Naive thymus-derived CD4-positive, alpha-beta T cell (primary cell): ENCODE data around the gene ESD. TPM values are rescaled to one million over a fixed set of nuclear protein-coding genes. Genes with fewer than 3 reads are reported as not detected.

ENCODE experiments used
- ATAC-seq: fragments of 150-1000 bp; cut with Tn5 transposase; 2 replicates; pipeline ENCODE4 v1.10.0; 2021; ENCODE audit warnings: mild to moderate bottlenecking, moderate library complexity
- CTCF ChIA-PET: fragments of 350-600 bp; sonication (Branson Sonifier 250); formaldehyde crosslinking; loops from one replicate; lab custom pipeline; 2021; ENCODE audit warnings: antibody characterized with exemption; lab: Charles Lee
- POLR2A ChIA-PET: fragments of 350-600 bp; sonication (Branson Sonifier 250); formaldehyde crosslinking; loops from one replicate; lab custom pipeline; 2021; ENCODE audit warnings: antibody characterized with exemption, inconsistent platforms; lab: Charles Lee
- DNase-seq, 9 donors: peaks; one replicate each; pipeline versions ENCODE4 v3.0.0 to v3.0.0-alpha.2; 2020 to 2022; ENCODE audit warnings: mixed read lengths in 1 of 9
- H3K27ac ChIP-seq: one replicate; pipeline ENCODE4 v1.7.0; 2013; ENCODE audit warnings: mild to moderate bottlenecking, low read depth, low read length, moderate library complexity
- H3K27me3 ChIP-seq, 2 donors: one replicate each; pipeline ENCODE4 v1.7.0; 2013; ENCODE audit warnings: low read length in 2 of 2, mild to moderate bottlenecking in 2 of 2, moderate library complexity in 2 of 2; ENCODE audit not compliant: control insufficient read depth in 2 of 2, insufficient read depth in 2 of 2
- H3K36me3 ChIP-seq, 3 experiments: 1 replicate in 2 of 3; 2 replicates in 1 of 3; pipeline ENCODE4 v1.7.0; 2013; ENCODE audit warnings: low read length in 3 of 3, mild to moderate bottlenecking in 3 of 3, moderate library complexity in 1 of 3; ENCODE audit not compliant: insufficient read depth in 3 of 3, control insufficient read depth in 2 of 3
- H3K4me1 ChIP-seq, 2 donors: one replicate each; pipeline ENCODE4 v1.7.0; 2013; ENCODE audit warnings: low read length in 2 of 2, mild to moderate bottlenecking in 2 of 2, moderate library complexity in 1 of 2; ENCODE audit not compliant: control insufficient read depth in 2 of 2, insufficient read depth in 2 of 2
- H3K4me3 ChIP-seq: 2 replicates; pipeline ENCODE4 v1.7.0; 2013; ENCODE audit warnings: mild to moderate bottlenecking, low read length
- H3K9me3 ChIP-seq, 3 experiments: 1 replicate in 2 of 3; 2 replicates in 1 of 3; pipeline ENCODE4 v1.7.0; 2013; ENCODE audit warnings: low read length in 3 of 3; ENCODE audit not compliant: control insufficient read depth in 2 of 3
- H3K27ac Mint-ChIP-seq, 9 donors: one replicate each; pipeline ENCODE4 v1.8.0; 2020 to 2022; ENCODE audit warnings: mixed read lengths in 9 of 9, mild to moderate bottlenecking in 8 of 9, moderate library complexity in 5 of 9, inconsistent platforms in 2 of 9
- H3K27me3 Mint-ChIP-seq, 5 donors: one replicate each; pipeline ENCODE4 v1.8.0; 2021 to 2022; ENCODE audit warnings: mixed read lengths in 5 of 5, mild to moderate bottlenecking in 1 of 5
- H3K36me3 Mint-ChIP-seq, 5 donors: one replicate each; pipeline ENCODE4 v1.8.0; 2020 to 2022; ENCODE audit warnings: mixed read lengths in 5 of 5, mild to moderate bottlenecking in 3 of 5, inconsistent platforms in 1 of 5
- H3K4me1 Mint-ChIP-seq, 7 donors: one replicate each; pipeline ENCODE4 v1.8.0; 2020 to 2022; ENCODE audit warnings: mixed read lengths in 7 of 7, mild to moderate bottlenecking in 3 of 7, inconsistent platforms in 1 of 7
- H3K4me3 Mint-ChIP-seq, 10 donors: one replicate each; pipeline ENCODE4 v1.8.0; 2020 to 2022; ENCODE audit warnings: mild to moderate bottlenecking in 10 of 10, mixed read lengths in 10 of 10, moderate library complexity in 6 of 10, inconsistent platforms in 2 of 10
- H3K9me3 Mint-ChIP-seq, 11 donors: one replicate each; pipeline ENCODE4 v1.8.0; 2020 to 2022; ENCODE audit warnings: mixed read lengths in 11 of 11, mild to moderate bottlenecking in 4 of 11, inconsistent platforms in 1 of 11, moderate library complexity in 1 of 11
- intact Hi-C, 2 donors: fragments of 100-400 bp; cut with micrococcal nuclease; formaldehyde crosslinking; loops; one replicate each; pipeline ENCODE4 v1.15.1; 2023
- polyA plus RNA-seq, 2 donors: library from polyadenylated mRNA; unstranded; fragments of 300-500 nt; fragmentation: Illumina TruSeq; gene quantifications; one replicate each; pipeline ENCODE4 v1.2.3, GENCODE V29; 2021
- total RNA-seq, 6 experiments: library from RNA in 5 of 6; stranded (reverse) in 5 of 6; gene quantifications; 1 replicate in 5 of 6; 2 replicates in 1 of 6; pipeline ENCODE4 v1.2.3 and lab custom pipeline; 2021 to 2026

The ESD gene
- total and polyA plus RNA-seq, 7 experiments from 2014 or later: 35.3 to 182 (median 63.1) TPM

- ChIA-PET CTCF (interaction anchor here (1.0 kb wide), 1 partner anchor 943 kb away, joined by 3 read pairs; no protein-coding TSS in a partner anchor), POLR2A (no interaction called here)
- H3K27me3 Mint-ChIP-seq: peaks cover 0 to 29% (median 6%) of the 10 kb centered on the region in 5 donors
- peak; percentile 58 for ATAC-seq
- H3K27ac Mint-ChIP-seq: no peak overlapping the region
- intact Hi-C loops: loop anchor here in 1 of 2 donors (1.0 kb wide), 1 partner anchor 943 kb away; no protein-coding TSS in a partner anchor
- Histone ChIP-seq H3K4me3 (no peak overlapping the region), H3K9me3 (no peaks in the 10 kb centered on the region), H3K27ac (no peak overlapping the region), H3K36me3 (no peaks in the 10 kb centered on the region), H3K4me1 (no peaks in the 10 kb centered on the region), H3K27me3 (no peaks in the 10 kb centered on the region)
- no peaks in the 10 kb centered on the region for H3K36me3 Mint-ChIP-seq
- DNase-seq: peak in 4 of 9 donors; percentile 2 to 20 (median 13)
- H3K4me3 Mint-ChIP-seq: no peak overlapping the region
- H3K4me1 Mint-ChIP-seq: no peaks in the 10 kb centered on the region
- no peaks in the 10 kb centered on the region for H3K9me3 Mint-ChIP-seq
These were observed 34.7 kb upstream of the ESD start for GRCh38 chr13:46831588-46832194.

GRCh38 chr13:46830405-46831005 lies 33.5 kb upstream of the ESD start:
- Mint-ChIP-seq H3K4me3 (no peak overlapping the region), H3K9me3 (no peaks in the 10 kb centered on the region), H3K27me3 (peaks cover 0 to 32% (median 6%) of the 10 kb centered on the region in 5 donors), H3K27ac (no peak overlapping the region), H3K4me1 (no peaks in the 10 kb centered on the region), H3K36me3 (no peaks in the 10 kb centered on the region)
- ChIA-PET POLR2A (no interaction called here), CTCF (interaction anchor here (0.6 to 1.0 kb wide), 2 partner anchors 944 to 1937 kb away, joined by 3 read pairs; no protein-coding TSS in a partner anchor)
- ATAC-seq: no peak
- Histone ChIP-seq H3K4me3 (no peak overlapping the region), H3K27me3 (no peaks in the 10 kb centered on the region), H3K27ac (no peak overlapping the region), H3K36me3 (no peaks in the 10 kb centered on the region), H3K4me1 (no peaks in the 10 kb centered on the region), H3K9me3 (no peaks in the 10 kb centered on the region)
- DNase-seq: no peak
- intact Hi-C loops: loop anchor here in 1 of 2 donors (1.0 kb wide), 1 partner anchor 944 kb away; no protein-coding TSS in a partner anchor

GRCh38 chr13:46822551-46822950 lies 25.6 kb upstream of the ESD start:
- Histone ChIP-seq H3K27ac (no peak overlapping the region), H3K4me3 (no peak overlapping the region), H3K4me1 (no peaks in the 10 kb centered on the region), H3K36me3 (no peaks in the 10 kb centered on the region), H3K27me3 (no peaks in the 10 kb centered on the region), H3K9me3 (no peaks in the 10 kb centered on the region)
- Mint-ChIP-seq H3K27ac (no peak overlapping the region), H3K4me3 (no peak overlapping the region), H3K9me3 (peaks cover 0 to 4% (median 0%) of the 10 kb centered on the region in 11 donors), H3K4me1 (peaks cover 0 to 2% (median 0%) of the 10 kb centered on the region in 7 donors), H3K27me3 (peaks cover 0 to 14% (median 4%) of the 10 kb centered on the region in 5 donors), H3K36me3 (no peaks in the 10 kb centered on the region)
- CTCF ChIA-PET: no interaction called here
- DNase-seq (no peak), ATAC-seq (no peak)
- intact Hi-C loops: no loop called here
- POLR2A ChIA-PET: no interaction called here

GRCh38 chr13:46817838-46818476 lies 21.0 kb upstream of the ESD start:
- Mint-ChIP-seq H3K36me3 (peaks cover 0 to 7% (median under 1%) of the 10 kb centered on the region in 5 donors), H3K4me1 (peaks cover 0 to 2% (median 0%) of the 10 kb centered on the region in 7 donors), H3K9me3 (peaks cover 0 to 9% (median 5%) of the 10 kb centered on the region in 11 donors), H3K27me3 (peaks cover 0 to 28% (median 4%) of the 10 kb centered on the region in 5 donors), H3K27ac (no peak overlapping the region), H3K4me3 (peak overlapping the region in 1 of 10 donors; percentile 27)
- Histone ChIP-seq H3K27me3 (no peaks in the 10 kb centered on the region), H3K4me3 (no peak overlapping the region), H3K27ac (no peak overlapping the region), H3K9me3 (peaks cover 0 to 1% (median under 1%) of the 10 kb centered on the region in 3 experiments), H3K36me3 (no peaks in the 10 kb centered on the region), H3K4me1 (no peaks in the 10 kb centered on the region)
- ATAC-seq: no peak
- intact Hi-C loops: no loop called here
- ChIA-PET POLR2A (no interaction called here), CTCF (no interaction called here)
- no peak for DNase-seq

- H3K27ac ChIP-seq: no peak overlapping the region
- H3K27ac Mint-ChIP-seq: no peak overlapping the region
- DNase-seq (no peak), ATAC-seq (peak; percentile 27)
- peaks cover 0 to 8% (median 5%) of the 10 kb centered on the region in 3 experiments for H3K9me3 ChIP-seq
- intact Hi-C loops: no loop called here
- no peak overlapping the region for H3K4me3 Mint-ChIP-seq
- no peak overlapping the region for H3K4me3 ChIP-seq
- H3K27me3 Mint-ChIP-seq: peaks cover 3 to 25% (median 9%) of the 10 kb centered on the region in 5 donors
- H3K4me1 Mint-ChIP-seq: peaks cover 0 to 3% (median 0%) of the 10 kb centered on the region in 7 donors
- peaks cover 0 to 13% (median 4%) of the 10 kb centered on the region in 5 donors for H3K36me3 Mint-ChIP-seq
- ChIA-PET POLR2A (no interaction called here), CTCF (no interaction called here)
- H3K36me3 ChIP-seq: no peaks in the 10 kb centered on the region
- no peaks in the 10 kb centered on the region for H3K27me3 ChIP-seq
- no peaks in the 10 kb centered on the region for H3K4me1 ChIP-seq
- H3K9me3 Mint-ChIP-seq: peaks cover 0 to 18% (median 12%) of the 10 kb centered on the region in 11 donors
These were observed 20.1 kb upstream of the ESD start for GRCh38 chr13:46817095-46817494.

- H3K27ac Mint-ChIP-seq: no peak overlapping the region
- ChIA-PET CTCF (no interaction called here), POLR2A (no interaction called here)
- no peak overlapping the region for H3K27ac ChIP-seq
- H3K4me3 ChIP-seq: no peak overlapping the region
- peaks cover 0 to 16% (median 4%) of the 10 kb centered on the region in 5 donors for H3K36me3 Mint-ChIP-seq
- H3K4me3 Mint-ChIP-seq: no peak overlapping the region
- DNase-seq (no peak), ATAC-seq (no peak)
- no peaks in the 10 kb centered on the region for H3K27me3 ChIP-seq
- H3K36me3 ChIP-seq: no peaks in the 10 kb centered on the region
- peaks cover 0 to 8% (median 5%) of the 10 kb centered on the region in 3 experiments for H3K9me3 ChIP-seq
- H3K27me3 Mint-ChIP-seq: peaks cover 5 to 25% (median 13%) of the 10 kb centered on the region in 5 donors
- intact Hi-C loops: no loop called here
- no peaks in the 10 kb centered on the region for H3K4me1 ChIP-seq
- H3K4me1 Mint-ChIP-seq: peaks cover 0 to 4% (median 0%) of the 10 kb centered on the region in 7 donors
- peaks cover 0 to 25% (median 17%) of the 10 kb centered on the region in 11 donors for H3K9me3 Mint-ChIP-seq
These were observed 19.4 kb upstream of the ESD start for GRCh38 chr13:46816371-46816770.
